C1 segment of cervical spinal cord (tissue), 14 donors: ENCODE results near the gene TMEM145.

Experiments
- DNase-seq, 14 donors: peaks; one replicate each; lab custom pipeline; 2025; lab: John Stamatoyannopoulos, UW

TMEM145 gene

GRCh38 chr19:42277821-42278451 lies 35.2 kb upstream of the TMEM145 start:
- peak in 1 of 14 donors; percentile 42 for DNase-seq

GRCh38 chr19:42278452-42279154 lies 34.5 kb upstream of the TMEM145 start:
- DNase-seq: no peak

- peak in 2 of 14 donors; percentile 58 to 63 for DNase-seq
Measured at GRCh38 chr19:42279155-42279901, 33.8 kb upstream of the TMEM145 start.

- peak in 13 of 14 donors; percentile 47 to 99 (median 90) for DNase-seq
Measured at GRCh38 chr19:42279902-42280814, 33.0 kb upstream of the TMEM145 start.

- peak in 8 of 14 donors; percentile 66 to 91 (median 74) for DNase-seq
Measured at GRCh38 chr19:42280815-42281145, 32.3 kb upstream of the TMEM145 start.

- DNase-seq: peak in 11 of 14 donors; percentile 58 to 91 (median 77)
Measured at GRCh38 chr19:42281146-42281826, 31.8 kb upstream of the TMEM145 start.

- DNase-seq: peak in 4 of 14 donors; percentile 53 to 70 (median 59)
Measured at GRCh38 chr19:42281827-42282762, 31.0 kb upstream of the TMEM145 start.

GRCh38 chr19:42282819-42283187 lies 30.3 kb upstream of the TMEM145 start:
- DNase-seq: no peak

GRCh38 chr19:42283188-42284065 lies 29.7 kb upstream of the TMEM145 start:
- DNase-seq: peak; percentile 85 to 97 (median 92)

- peak in 13 of 14 donors; percentile 76 to 96 (median 90) for DNase-seq
Measured at GRCh38 chr19:42284066-42284501, 29.0 kb upstream of the TMEM145 start.

- DNase-seq: peak in 6 of 14 donors; percentile 33 to 53 (median 44)
Measured at GRCh38 chr19:42284591-42285341, 28.3 kb upstream of the TMEM145 start.

- peak in 3 of 14 donors; percentile 19 to 40 (median 22) for DNase-seq
Measured at GRCh38 chr19:42285541-42285941, 27.6 kb upstream of the TMEM145 start.

GRCh38 chr19:42285988-42286348 lies 27.1 kb upstream of the TMEM145 start:
- DNase-seq: no peak

GRCh38 chr19:42286349-42287016 lies 26.6 kb upstream of the TMEM145 start:
- peak in 6 of 14 donors; percentile 11 to 79 (median 31) for DNase-seq

GRCh38 chr19:42287017-42287826 lies 25.9 kb upstream of the TMEM145 start:
- no peak for DNase-seq

GRCh38 chr19:42287827-42288107 lies 25.3 kb upstream of the TMEM145 start:
- no peak for DNase-seq

- DNase-seq: no peak
Measured at GRCh38 chr19:42288387-42288786, 24.7 kb upstream of the TMEM145 start.
